Memory B cell (primary cell): ENCODE measurements around the gene OR2H1.

Experiments
- ATAC-seq: fragments of 150-1000 bp; cut with Tn5 transposase; 2 replicates; pipeline ENCODE4 v1.10.0; 2021; ENCODE audit warnings: low read depth, mild to moderate bottlenecking, moderate library complexity
- DNase-seq, 2 donors: peaks; one replicate each; pipeline ENCODE4 v3.0.0; 2022; ENCODE audit warnings: low spot score in 2 of 2
- H3K27ac Mint-ChIP-seq: one replicate; pipeline ENCODE4 v1.8.0; 2022; ENCODE audit warnings: mild to moderate bottlenecking, moderate library complexity, mixed read lengths
- H3K27me3 Mint-ChIP-seq: one replicate; pipeline ENCODE4 v1.8.0; 2022; ENCODE audit warnings: mixed read lengths
- H3K36me3 Mint-ChIP-seq: one replicate; pipeline ENCODE4 v1.8.0; 2022; ENCODE audit warnings: mild to moderate bottlenecking, mixed read lengths
- H3K4me1 Mint-ChIP-seq: one replicate; pipeline ENCODE4 v1.8.0; 2022; ENCODE audit warnings: mixed read lengths
- H3K4me3 Mint-ChIP-seq: one replicate; pipeline ENCODE4 v1.8.0; 2022; ENCODE audit warnings: mild to moderate bottlenecking, moderate library complexity, mixed read lengths
- H3K9me3 Mint-ChIP-seq: one replicate; pipeline ENCODE4 v1.8.0; 2022; ENCODE audit warnings: mixed read lengths

OR2H1 gene

GRCh38 chr6:29490055-29490454 is 33.1 kb downstream of the OR2H1 start:
- Mint-ChIP-seq H3K27me3 (peaks cover 6% of the 10 kb centered on the region), H3K4me3 (no peak overlapping the region), H3K9me3 (no peaks in the 10 kb centered on the region), H3K36me3 (no peaks in the 10 kb centered on the region), H3K4me1 (no peaks in the 10 kb centered on the region), H3K27ac (no peak overlapping the region)
- no peak for DNase-seq
- no peak for ATAC-seq

GRCh38 chr6:29490552-29490951 is 33.6 kb downstream of the OR2H1 start:
- H3K36me3 Mint-ChIP-seq: no peaks in the 10 kb centered on the region
- no peak overlapping the region for H3K4me3 Mint-ChIP-seq
- no peaks in the 10 kb centered on the region for H3K4me1 Mint-ChIP-seq
- no peak overlapping the region for H3K27ac Mint-ChIP-seq
- ATAC-seq: no peak
- DNase-seq: no peak
- peaks cover 6% of the 10 kb centered on the region for H3K27me3 Mint-ChIP-seq
- H3K9me3 Mint-ChIP-seq: no peaks in the 10 kb centered on the region

GRCh38 chr6:29491574-29491973 is 34.6 kb downstream of the OR2H1 start:
- Mint-ChIP-seq H3K4me1 (no peaks in the 10 kb centered on the region), H3K4me3 (no peak overlapping the region), H3K36me3 (no peaks in the 10 kb centered on the region), H3K27me3 (peaks cover 6% of the 10 kb centered on the region), H3K9me3 (no peaks in the 10 kb centered on the region), H3K27ac (no peak overlapping the region)
- ATAC-seq: no peak
- no peak for DNase-seq

- H3K4me3 Mint-ChIP-seq: no peak overlapping the region
- H3K27me3 Mint-ChIP-seq: peaks cover 1% of the 10 kb centered on the region
- no peak for ATAC-seq
- DNase-seq: no peak
- no peak overlapping the region for H3K27ac Mint-ChIP-seq
- no peaks in the 10 kb centered on the region for H3K36me3 Mint-ChIP-seq
- H3K9me3 Mint-ChIP-seq: no peaks in the 10 kb centered on the region
- no peaks in the 10 kb centered on the region for H3K4me1 Mint-ChIP-seq
These were observed 36.3 kb downstream of the OR2H1 start for GRCh38 chr6:29493261-29493660.

GRCh38 chr6:29494131-29494530 is 37.2 kb downstream of the OR2H1 start:
- H3K36me3 Mint-ChIP-seq: no peaks in the 10 kb centered on the region
- H3K9me3 Mint-ChIP-seq: no peaks in the 10 kb centered on the region
- DNase-seq (no peak), ATAC-seq (no peak)
- H3K4me3 Mint-ChIP-seq: no peak overlapping the region
- no peak overlapping the region for H3K27ac Mint-ChIP-seq
- H3K27me3 Mint-ChIP-seq: peaks cover 1% of the 10 kb centered on the region
- no peaks in the 10 kb centered on the region for H3K4me1 Mint-ChIP-seq

- Mint-ChIP-seq H3K27me3 (peaks cover 3% of the 10 kb centered on the region), H3K9me3 (no peaks in the 10 kb centered on the region), H3K4me1 (no peaks in the 10 kb centered on the region), H3K36me3 (no peaks in the 10 kb centered on the region), H3K4me3 (no peak overlapping the region), H3K27ac (no peak overlapping the region)
- ATAC-seq: no peak
- no peak for DNase-seq
These were observed 38.6 kb downstream of the OR2H1 start for GRCh38 chr6:29495571-29495970.

- Mint-ChIP-seq H3K4me1 (no peaks in the 10 kb centered on the region), H3K27ac (no peak overlapping the region), H3K36me3 (no peaks in the 10 kb centered on the region), H3K27me3 (peaks cover 2% of the 10 kb centered on the region), H3K9me3 (no peaks in the 10 kb centered on the region), H3K4me3 (no peak overlapping the region)
- DNase-seq (no peak), ATAC-seq (no peak)
These were observed 40.0 kb downstream of the OR2H1 start for GRCh38 chr6:29496961-29497360.

- H3K36me3 Mint-ChIP-seq: no peaks in the 10 kb centered on the region
- H3K27me3 Mint-ChIP-seq: peaks cover 7% of the 10 kb centered on the region
- H3K27ac Mint-ChIP-seq: no peak overlapping the region
- no peak overlapping the region for H3K4me3 Mint-ChIP-seq
- no peaks in the 10 kb centered on the region for H3K4me1 Mint-ChIP-seq
- H3K9me3 Mint-ChIP-seq: no peaks in the 10 kb centered on the region
- ATAC-seq (no peak), DNase-seq (no peak)
These were observed 42.7 kb downstream of the OR2H1 start for GRCh38 chr6:29499704-29500103.

GRCh38 chr6:29500594-29500993 is 43.6 kb downstream of the OR2H1 start:
- ATAC-seq (no peak), DNase-seq (no peak)
- Mint-ChIP-seq H3K27me3 (peaks cover 7% of the 10 kb centered on the region), H3K9me3 (no peaks in the 10 kb centered on the region), H3K36me3 (no peaks in the 10 kb centered on the region), H3K27ac (no peak overlapping the region), H3K4me3 (no peak overlapping the region), H3K4me1 (no peaks in the 10 kb centered on the region)

- Mint-ChIP-seq H3K27me3 (peaks cover 7% of the 10 kb centered on the region), H3K4me3 (no peak overlapping the region), H3K27ac (no peak overlapping the region), H3K4me1 (no peaks in the 10 kb centered on the region), H3K9me3 (no peaks in the 10 kb centered on the region), H3K36me3 (no peaks in the 10 kb centered on the region)
- DNase-seq (no peak), ATAC-seq (no peak)
These were observed 44.2 kb downstream of the OR2H1 start for GRCh38 chr6:29501106-29501505.

- ATAC-seq (no peak), DNase-seq (peak in 1 of 2 donors; percentile 9)
- Mint-ChIP-seq H3K4me3 (no peak overlapping the region), H3K4me1 (no peaks in the 10 kb centered on the region), H3K27me3 (peaks cover 7% of the 10 kb centered on the region), H3K36me3 (no peaks in the 10 kb centered on the region), H3K9me3 (no peaks in the 10 kb centered on the region), H3K27ac (no peak overlapping the region)
These were observed 45.2 kb downstream of the OR2H1 start for GRCh38 chr6:29502181-29502580.

GRCh38 chr6:29502597-29502996 is 45.6 kb downstream of the OR2H1 start:
- no peaks in the 10 kb centered on the region for H3K9me3 Mint-ChIP-seq
- H3K27me3 Mint-ChIP-seq: peaks cover 7% of the 10 kb centered on the region
- H3K4me1 Mint-ChIP-seq: no peaks in the 10 kb centered on the region
- no peak for DNase-seq
- no peaks in the 10 kb centered on the region for H3K36me3 Mint-ChIP-seq
- H3K27ac Mint-ChIP-seq: no peak overlapping the region
- no peak overlapping the region for H3K4me3 Mint-ChIP-seq
- no peak for ATAC-seq

- Mint-ChIP-seq H3K4me3 (no peak overlapping the region), H3K27me3 (peaks cover 13% of the 10 kb centered on the region), H3K36me3 (no peaks in the 10 kb centered on the region), H3K9me3 (no peaks in the 10 kb centered on the region), H3K4me1 (no peaks in the 10 kb centered on the region), H3K27ac (no peak overlapping the region)
- DNase-seq (peak in 1 of 2 donors; percentile 1), ATAC-seq (no peak)
These were observed 48.0 kb downstream of the OR2H1 start for GRCh38 chr6:29504961-29505360.

- DNase-seq (no peak), ATAC-seq (no peak)
- H3K27me3 Mint-ChIP-seq: peaks cover 11% of the 10 kb centered on the region
- no peak overlapping the region for H3K27ac Mint-ChIP-seq
- no peaks in the 10 kb centered on the region for H3K36me3 Mint-ChIP-seq
- no peak overlapping the region for H3K4me3 Mint-ChIP-seq
- no peaks in the 10 kb centered on the region for H3K4me1 Mint-ChIP-seq
- H3K9me3 Mint-ChIP-seq: no peaks in the 10 kb centered on the region
These were observed 48.9 kb downstream of the OR2H1 start for GRCh38 chr6:29505808-29506207.

GRCh38 chr6:29506446-29507067 is 49.6 kb downstream of the OR2H1 start:
- ATAC-seq (no peak), DNase-seq (peak in 1 of 2 donors; percentile 7)
- H3K27ac Mint-ChIP-seq: no peak overlapping the region
- H3K4me1 Mint-ChIP-seq: no peaks in the 10 kb centered on the region
- H3K36me3 Mint-ChIP-seq: no peaks in the 10 kb centered on the region
- H3K27me3 Mint-ChIP-seq: peaks cover 11% of the 10 kb centered on the region
- no peak overlapping the region for H3K4me3 Mint-ChIP-seq
- no peaks in the 10 kb centered on the region for H3K9me3 Mint-ChIP-seq
